Fibroblast of lung (primary cell): ENCODE data around the gene ANKS1A. TPM values are rescaled to one million over a fixed set of nuclear protein-coding genes. Genes with fewer than 3 reads are reported as not detected.

Experiments used
- DNase-seq, 2 donors: peaks; one replicate each; pipeline versions ENCODE4 v3.0.0 to v3.0.0-alpha.2; 2010; ENCODE audit warnings: low read depth in 2 of 2
- H2AFZ ChIP-seq: 2 replicates; pipeline ENCODE4 v1.5.1; 2012; ENCODE audit warnings: low read length, control low read depth, inconsistent platforms
- H3K27ac ChIP-seq: 2 replicates; pipeline ENCODE4 v1.5.1; 2011; ENCODE audit warnings: low read length, control low read depth; ENCODE audit not compliant: insufficient read depth
- H3K27me3 ChIP-seq: 2 replicates; pipeline ENCODE4 v1.5.1; 2011; ENCODE audit warnings: mild to moderate bottlenecking, low read length; ENCODE audit not compliant: control insufficient read depth, insufficient read depth
- H3K36me3 ChIP-seq: 2 replicates; pipeline ENCODE4 v1.5.1; 2011; ENCODE audit warnings: low read length; ENCODE audit not compliant: control insufficient read depth, insufficient read depth
- H3K4me1 ChIP-seq: 2 replicates; pipeline ENCODE4 v1.5.1; 2011; ENCODE audit warnings: low read length; ENCODE audit not compliant: control insufficient read depth, insufficient read depth; ENCODE audit errors: extremely low read depth
- H3K4me2 ChIP-seq: 2 replicates; pipeline ENCODE4 v1.5.1; 2011; ENCODE audit warnings: low read length, control low read depth; ENCODE audit not compliant: insufficient read depth; ENCODE audit errors: extremely low read depth
- H3K4me3 ChIP-seq, 4 experiments: fragments of 200-600 bp in 1 of 4; sonication (generic) in 1 of 4; replicated peaks in 1 of 4; 2 replicates each; pipeline ENCODE4 v1.5.1; 2011 to 2016; ENCODE audit warnings: low read length in 4 of 4, low read depth in 3 of 4, mild to moderate bottlenecking in 3 of 4, control low read depth in 2 of 4, inconsistent platforms in 1 of 4, mixed read lengths in 1 of 4; ENCODE audit not compliant: insufficient read depth in 1 of 4; ENCODE audit errors: control extremely low read depth in 1 of 4
- H3K79me2 ChIP-seq: 2 replicates; pipeline ENCODE4 v1.5.1; 2012; ENCODE audit warnings: mild to moderate bottlenecking, low read length, inconsistent platforms; ENCODE audit not compliant: control insufficient read depth, insufficient read depth
- H3K9ac ChIP-seq: 2 replicates; pipeline ENCODE4 v1.5.1; 2011; ENCODE audit warnings: mild to moderate bottlenecking, low read length, control low read depth; ENCODE audit not compliant: insufficient read depth
- H3K9me3 ChIP-seq: 2 replicates; pipeline ENCODE4 v1.5.1; 2012; ENCODE audit warnings: low read depth, low read length; ENCODE audit not compliant: control insufficient read depth, insufficient read depth
- H4K20me1 ChIP-seq: 2 replicates; pipeline ENCODE4 v1.5.1; 2011; ENCODE audit warnings: low read length; ENCODE audit not compliant: control insufficient read depth, insufficient read depth; ENCODE audit errors: extremely low read depth
- EZH2 ChIP-seq: IDR thresholded peaks from 2 replicates; pipeline ENCODE4 v1.5.1; 2012; ENCODE audit warnings: low read length, control low read depth, mild to moderate bottlenecking; ENCODE audit errors: missing control alignments
- polyA plus RNA-seq, 2 donors: library from polyadenylated mRNA; depleted of rRNA in 1 of 2; stranded (reverse) in 1 of 2; unstranded in 1 of 2; fragments of >200 nt; gene quantifications; 2 replicates each; pipeline ENCODE4 v1.2.1, GENCODE V29; 2011 to 2012; ENCODE audit warnings: missing spikeins in 1 of 2
- total RNA-seq: library from RNA; depleted of rRNA; stranded (reverse); fragments of >200 nt; gene quantifications from 2 replicates; pipeline ENCODE4 v1.2.1, GENCODE V29; 2014
- TF ChIP-seq, protein P1 (sequence below), 2 donors: IDR thresholded peaks in 1 of 2; conservative IDR thresholded peaks in 1 of 2; 1 replicate in 1 of 2; 2 replicates in 1 of 2; pipeline ENCODE4 v1.5.1; 2011 to 2012; ENCODE audit warnings: low read length in 2 of 2, control low read depth in 1 of 2, inconsistent platforms in 1 of 2, low read depth in 1 of 2, mild to moderate bottlenecking in 1 of 2

ANKS1A gene
- total and polyA plus RNA-seq, 2 donors (not counting 1 experiment from before 2014, with no cell fraction given) = 3.6 to 7.8 TPM

DNA sequence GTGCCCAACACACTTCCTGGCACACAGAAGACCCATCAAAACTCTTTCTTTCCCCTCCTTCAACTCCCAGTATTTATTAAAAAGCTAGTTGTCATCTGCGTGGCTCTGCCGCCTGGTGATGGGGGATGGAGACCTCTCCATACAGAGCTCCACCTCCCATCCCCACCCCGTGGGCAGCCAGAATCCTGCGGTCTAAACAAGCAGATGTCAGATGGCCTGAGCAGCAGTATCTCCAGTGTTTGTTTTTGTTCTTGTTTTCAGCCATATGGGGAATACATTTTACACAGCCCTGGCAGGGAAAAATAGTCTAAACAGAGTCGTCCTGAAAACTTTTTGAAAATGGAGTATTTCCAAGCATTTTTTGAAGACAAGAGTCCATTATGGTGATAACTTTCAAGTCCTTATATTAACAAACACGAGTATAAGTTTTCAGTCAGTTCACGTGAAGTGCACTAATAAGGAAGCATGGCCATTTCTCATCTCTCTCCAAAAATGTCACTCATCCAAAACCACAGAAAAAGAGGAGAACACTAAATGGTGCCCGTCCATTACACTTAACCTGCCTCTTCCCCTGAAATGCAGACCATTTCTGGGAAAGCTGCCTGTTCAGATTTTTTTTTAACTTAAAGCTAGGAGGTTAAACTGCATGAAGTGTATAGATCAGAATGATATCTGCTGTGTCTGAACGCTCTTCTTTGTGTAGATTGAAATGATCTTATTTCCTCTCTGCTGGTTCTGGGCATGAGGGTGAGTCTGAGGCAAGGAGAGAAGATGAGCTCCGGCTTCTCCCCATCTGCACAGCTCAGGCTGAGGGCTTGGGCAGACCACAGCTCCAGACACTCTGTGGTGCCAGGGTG, 161.1 kb downstream of the ANKS1A start:
- H4K20me1 ChIP-seq = no peaks in the 10 kb centered on the region
- no peak overlapping the region for H3K4me3 ChIP-seq
- no peaks in the 10 kb centered on the region for H3K9me3 ChIP-seq
- H3K27ac ChIP-seq = peak overlapping the region; percentile 46
- peak overlapping the region; percentile 36 for H2AFZ ChIP-seq
- no peak for TF ChIP-seq EZH2
- TF ChIP-seq, protein P1, sequence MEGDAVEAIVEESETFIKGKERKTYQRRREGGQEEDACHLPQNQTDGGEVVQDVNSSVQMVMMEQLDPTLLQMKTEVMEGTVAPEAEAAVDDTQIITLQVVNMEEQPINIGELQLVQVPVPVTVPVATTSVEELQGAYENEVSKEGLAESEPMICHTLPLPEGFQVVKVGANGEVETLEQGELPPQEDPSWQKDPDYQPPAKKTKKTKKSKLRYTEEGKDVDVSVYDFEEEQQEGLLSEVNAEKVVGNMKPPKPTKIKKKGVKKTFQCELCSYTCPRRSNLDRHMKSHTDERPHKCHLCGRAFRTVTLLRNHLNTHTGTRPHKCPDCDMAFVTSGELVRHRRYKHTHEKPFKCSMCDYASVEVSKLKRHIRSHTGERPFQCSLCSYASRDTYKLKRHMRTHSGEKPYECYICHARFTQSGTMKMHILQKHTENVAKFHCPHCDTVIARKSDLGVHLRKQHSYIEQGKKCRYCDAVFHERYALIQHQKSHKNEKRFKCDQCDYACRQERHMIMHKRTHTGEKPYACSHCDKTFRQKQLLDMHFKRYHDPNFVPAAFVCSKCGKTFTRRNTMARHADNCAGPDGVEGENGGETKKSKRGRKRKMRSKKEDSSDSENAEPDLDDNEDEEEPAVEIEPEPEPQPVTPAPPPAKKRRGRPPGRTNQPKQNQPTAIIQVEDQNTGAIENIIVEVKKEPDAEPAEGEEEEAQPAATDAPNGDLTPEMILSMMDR (conservative IDR thresholded peaks at IDR 0.05 in 1 of 2, IDR thresholded peaks at IDR 0.05 in 1 of 2; ENCODE audit: low read depth in 1 of 2, low read length in 2 of 2) = no peak
- no peaks in the 10 kb centered on the region for H3K36me3 ChIP-seq
- peak overlapping the region; percentile 68 for H3K4me2 ChIP-seq
- H3K4me1 ChIP-seq = peaks cover 40% of the 10 kb centered on the region
- DNase-seq = peak; percentile 79 to 94
- no peak overlapping the region for H3K9ac ChIP-seq
- H3K79me2 ChIP-seq = no peaks in the 10 kb centered on the region
- no peaks in the 10 kb centered on the region for H3K27me3 ChIP-seq

DNA sequence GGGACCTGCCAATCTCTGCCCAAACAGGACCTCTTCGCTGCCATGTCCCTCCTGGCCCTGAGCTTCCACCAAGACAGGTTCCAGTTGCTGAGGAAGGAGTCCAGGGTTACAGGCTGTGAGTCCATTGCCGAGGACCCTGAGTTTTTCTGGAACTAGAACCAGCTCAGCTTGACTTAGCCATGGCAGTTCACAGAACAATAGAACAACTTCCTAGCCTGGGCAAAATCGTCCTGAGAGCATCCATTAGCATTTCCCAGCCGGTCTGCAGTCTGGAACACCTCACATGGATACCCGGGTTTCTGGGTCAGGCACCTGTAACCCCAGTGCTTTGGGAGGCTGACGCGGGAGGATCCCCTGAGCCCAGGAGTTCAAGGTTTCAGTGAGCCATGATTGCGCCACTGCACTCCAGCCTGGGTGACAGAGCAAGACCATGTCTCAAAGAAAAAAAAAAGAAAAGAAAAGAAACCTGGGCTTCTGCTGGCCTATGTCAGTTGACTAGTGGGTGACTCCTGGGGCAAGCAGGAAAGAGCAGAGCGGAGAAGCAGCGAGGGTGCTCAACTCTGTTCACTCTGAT, 161.8 kb downstream of the ANKS1A start:
- H3K36me3 ChIP-seq = no peaks in the 10 kb centered on the region
- H3K79me2 ChIP-seq = no peaks in the 10 kb centered on the region
- no peak overlapping the region for H3K4me3 ChIP-seq
- no peaks in the 10 kb centered on the region for H4K20me1 ChIP-seq
- no peak overlapping the region for H3K4me2 ChIP-seq
- peaks cover 40% of the 10 kb centered on the region for H3K4me1 ChIP-seq
- TF ChIP-seq EZH2 = no peak
- TF ChIP-seq, protein P1 (conservative IDR thresholded peaks at IDR 0.05 in 1 of 2, IDR thresholded peaks at IDR 0.05 in 1 of 2; ENCODE audit: low read depth in 1 of 2, low read length in 2 of 2) = no peak
- no peaks in the 10 kb centered on the region for H3K27me3 ChIP-seq
- no peak for DNase-seq
- no peaks in the 10 kb centered on the region for H3K9me3 ChIP-seq
- H3K9ac ChIP-seq = no peak overlapping the region
- H2AFZ ChIP-seq = no peak overlapping the region
- peak overlapping the region; percentile 3 for H3K27ac ChIP-seq

DNA sequence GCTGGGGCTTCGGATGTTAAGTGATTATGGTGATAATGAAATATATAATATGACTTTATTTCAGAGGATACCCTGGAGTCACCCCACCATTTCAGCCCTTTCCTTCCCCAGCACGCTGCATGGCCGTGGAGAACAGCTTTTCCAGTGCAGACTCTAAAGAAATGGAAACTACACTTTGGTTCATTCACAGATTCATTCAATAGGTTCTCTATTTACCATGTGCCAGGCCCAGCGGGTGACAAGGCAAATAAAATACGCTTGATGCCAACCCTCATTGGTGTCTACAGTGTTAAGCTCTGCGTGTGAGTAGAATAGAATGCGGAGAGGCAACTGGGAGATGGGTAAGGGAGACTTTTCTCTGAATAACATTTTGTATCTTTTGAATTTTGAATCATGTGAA, 162.3 kb downstream of the ANKS1A start:
- Histone ChIP-seq H3K27ac (no peak overlapping the region), H3K9me3 (no peaks in the 10 kb centered on the region), H3K27me3 (no peaks in the 10 kb centered on the region), H3K9ac (no peak overlapping the region), H4K20me1 (no peaks in the 10 kb centered on the region), H3K79me2 (no peaks in the 10 kb centered on the region), H3K4me3 (no peak overlapping the region), H2AFZ (no peak overlapping the region), H3K36me3 (no peaks in the 10 kb centered on the region), H3K4me1 (peaks cover 40% of the 10 kb centered on the region), H3K4me2 (no peak overlapping the region)
- TF ChIP-seq, protein P1 (conservative IDR thresholded peaks at IDR 0.05 in 1 of 2, IDR thresholded peaks at IDR 0.05 in 1 of 2; ENCODE audit: low read depth in 1 of 2, low read length in 2 of 2) = no peak
- TF ChIP-seq EZH2 = no peak
- DNase-seq = no peak
